GM21717 (cell line): ENCODE data around the gene ZNF613.
A peak's percentile ranks its signal among the peaks of the same experiment; 100 is the strongest.
"Not testable (repeated sequence)": the region's sequence is repeated elsewhere in the genome, so short reads cannot be mapped to it uniquely, and the experiment has no call there.

Experiments used
- ATAC-seq: cut with Tn5 transposase; IDR thresholded peaks from one replicate; pipeline ENCODE4 v1.9.1; 2021; ENCODE audit warnings: mild to moderate bottlenecking, moderate library complexity; ENCODE audit not compliant: unreplicated experiment

Gene ZNF613

DNA sequence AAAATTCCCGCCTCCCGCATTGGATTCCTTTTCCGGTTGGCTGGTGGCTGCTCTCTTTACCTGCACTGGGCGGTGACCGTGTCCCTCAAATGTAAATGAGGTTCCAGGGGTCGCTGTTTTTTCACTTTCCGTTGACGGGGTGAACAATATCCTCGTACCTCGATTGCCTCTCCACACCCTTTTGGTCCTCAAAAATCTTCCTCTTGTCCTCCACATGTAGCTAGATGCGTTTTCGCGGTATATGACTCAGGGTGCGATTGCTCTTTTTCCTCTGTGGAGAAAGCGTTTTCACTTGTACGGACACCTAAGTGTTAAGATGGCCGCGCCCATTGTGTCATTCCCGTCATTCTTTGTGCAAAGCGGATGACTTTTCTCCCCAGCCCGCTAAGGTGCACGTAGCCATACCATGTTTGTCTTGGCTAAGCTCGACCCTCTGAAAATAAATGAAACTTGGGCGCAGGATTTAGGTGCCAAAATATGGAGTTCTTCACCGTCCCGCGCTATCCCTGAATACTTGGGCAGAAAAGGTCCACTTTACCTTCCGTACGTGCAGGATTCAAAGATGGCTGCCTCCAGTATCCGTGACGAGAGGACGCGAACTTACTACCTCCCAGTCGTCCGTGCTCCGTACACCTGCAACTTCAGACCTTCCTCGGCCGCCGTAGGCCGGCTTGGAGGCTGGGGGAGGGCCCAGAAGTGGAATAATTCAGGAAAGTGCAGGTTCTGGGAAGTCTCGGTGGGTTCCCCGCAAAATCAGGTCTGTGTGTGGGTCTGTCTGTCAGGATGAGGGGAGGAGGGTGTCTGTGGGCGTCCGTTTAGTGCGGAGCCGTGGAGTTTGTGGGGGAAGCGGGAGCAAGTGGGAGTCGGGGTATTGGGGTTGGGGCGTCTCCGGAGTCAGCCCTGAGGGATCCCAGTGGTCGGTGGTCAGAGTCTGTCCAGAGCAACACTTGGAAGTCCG, at the start of gene ZNF613:
ZNF613 (plus strand) TSS at position 689 of the 958 bp plus-strand sequence. CDS start 8,749 bp downstream, outside the sequence.
- ATAC-seq, result peak; percentile 88

- ATAC-seq, result no peak
Measured at GRCh38 chr19:51882518-51882917, 44.8 kb upstream of the ZNF613 start.

GRCh38 chr19:51884713-51885112, 42.6 kb upstream of the ZNF613 start:
- no peak for ATAC-seq

GRCh38 chr19:51887522-51888498, 39.5 kb upstream of the ZNF613 start, which contains the start of gene ZNF577:
Gene ZNF577 (minus strand): TSS chr19:51887951. CDS start chr19:51880382, 7,569 bp downstream.
- ATAC-seq, result no peak

- no peak for ATAC-seq
Measured at GRCh38 chr19:51889934-51890333, 37.3 kb upstream of the ZNF613 start.

- ATAC-seq, result no peak
Measured at GRCh38 chr19:51891193-51891747, 36.0 kb upstream of the ZNF613 start.

- ATAC-seq, result no peak
Measured at GRCh38 chr19:51901860-51902259, 25.4 kb upstream of the ZNF613 start.

GRCh38 chr19:51903192-51903591, 24.1 kb upstream of the ZNF613 start:
- no peak for ATAC-seq

GRCh38 chr19:51904331-51905165, 22.7 kb upstream of the ZNF613 start, which contains the start of gene ZNF649:
Gene ZNF649 (minus strand): TSS chr19:51905017. CDS start chr19:51900107, 4,910 bp downstream.
- ATAC-seq, result peak; percentile 76

DNA sequence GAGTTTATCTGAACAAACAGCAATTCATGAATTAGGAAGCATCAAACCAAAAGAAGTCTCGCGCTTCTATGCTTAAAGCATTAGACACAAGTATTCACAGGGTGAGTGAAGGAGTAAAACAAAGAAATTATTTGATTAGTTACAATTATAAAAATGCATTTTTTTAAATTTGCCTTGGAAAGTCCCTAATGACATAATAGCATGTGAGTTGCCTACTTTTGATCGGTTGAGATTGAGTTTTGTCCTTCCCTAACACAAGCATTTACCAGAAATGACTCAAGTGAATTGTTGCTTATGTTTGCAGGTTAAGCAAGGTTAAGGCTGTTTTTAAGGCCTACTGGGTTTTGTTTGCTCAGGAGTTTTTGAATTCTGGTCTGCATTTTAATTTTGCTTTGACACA, 22.1 kb upstream of the ZNF613 start:
- no peak for ATAC-seq

GRCh38 chr19:51905639-51906038, 21.6 kb upstream of the ZNF613 start:
- ATAC-seq, result not testable (repeated sequence)

GRCh38 chr19:51906108-51906507, 21.2 kb upstream of the ZNF613 start:
- not testable (repeated sequence) for ATAC-seq

- not testable (repeated sequence) for ATAC-seq
Measured at GRCh38 chr19:51907981-51908380, 19.3 kb upstream of the ZNF613 start.

DNA sequence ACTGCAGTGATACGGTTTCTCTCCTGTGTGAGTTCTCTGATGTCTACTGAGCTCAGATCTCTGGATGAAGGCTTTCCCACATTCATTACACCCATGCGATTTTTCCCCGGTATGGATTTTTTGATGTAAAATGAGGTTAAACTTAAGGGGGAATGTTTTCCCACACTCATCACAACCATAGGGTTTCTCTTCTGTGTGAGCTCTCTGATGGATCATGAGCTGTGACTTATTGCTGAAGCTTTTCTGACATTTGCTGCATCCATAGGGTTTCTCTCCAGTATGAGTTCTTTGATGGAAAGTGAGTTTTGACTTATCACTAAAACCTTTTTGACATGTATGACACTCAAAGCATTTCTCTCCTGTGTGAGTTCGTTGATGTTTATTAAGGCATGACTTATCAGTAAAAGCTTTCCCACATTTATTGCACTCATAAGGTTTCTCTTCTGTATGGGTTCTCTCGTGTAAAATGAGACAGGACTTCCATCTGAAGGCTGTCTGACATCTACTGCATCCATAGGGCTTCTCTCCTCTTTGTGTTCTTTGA, 11.9 kb upstream of the ZNF613 start:
- ATAC-seq, result no peak

DNA sequence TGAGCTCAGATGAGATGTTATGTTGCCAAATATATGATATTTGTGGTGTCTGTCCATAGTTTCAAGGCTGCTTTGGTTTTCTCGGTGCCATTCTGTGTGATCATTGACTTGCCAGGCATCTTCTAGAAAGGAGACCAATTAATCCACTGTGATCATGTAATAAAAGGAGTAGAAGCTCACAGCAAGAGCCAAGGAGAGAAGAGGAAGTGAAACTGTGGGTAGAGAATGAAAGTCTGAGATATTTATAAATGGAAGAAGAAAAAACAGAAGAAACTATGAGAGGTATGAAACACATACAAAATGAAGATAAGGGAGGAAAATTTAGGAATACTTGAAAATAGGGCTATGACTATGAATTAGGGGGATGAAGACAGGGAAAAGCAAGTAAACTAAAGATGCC, 11.1 kb upstream of the ZNF613 start:
- no peak for ATAC-seq

- ATAC-seq, result no peak
Measured at GRCh38 chr19:51919606-51920005, 7.7 kb upstream of the ZNF613 start.

- ATAC-seq, result no peak
Measured at GRCh38 chr19:51921949-51922348, 5.3 kb upstream of the ZNF613 start.

DNA sequence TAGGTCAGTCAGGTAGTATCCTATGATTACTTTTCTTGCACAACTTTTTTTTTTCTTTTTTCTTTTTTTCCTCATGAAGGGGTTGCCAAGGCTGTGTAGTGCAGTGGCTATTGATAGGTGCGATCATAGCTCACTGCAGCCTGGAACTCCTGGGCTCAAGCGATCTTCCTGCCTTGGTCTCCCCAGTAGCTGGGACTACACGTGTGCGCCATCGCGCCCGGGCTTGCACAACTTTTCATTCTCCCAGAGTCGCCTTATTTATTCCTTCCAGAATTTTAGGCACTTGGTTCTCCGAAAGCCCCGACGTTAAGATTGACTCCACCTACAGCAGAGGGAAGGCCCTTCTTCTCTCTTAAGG, 867 bp upstream of the ZNF613 start:
- no peak for ATAC-seq

GRCh38 chr19:51927859-51928258, 587 bp downstream of the ZNF613 start:
- ATAC-seq, result no peak

DNA sequence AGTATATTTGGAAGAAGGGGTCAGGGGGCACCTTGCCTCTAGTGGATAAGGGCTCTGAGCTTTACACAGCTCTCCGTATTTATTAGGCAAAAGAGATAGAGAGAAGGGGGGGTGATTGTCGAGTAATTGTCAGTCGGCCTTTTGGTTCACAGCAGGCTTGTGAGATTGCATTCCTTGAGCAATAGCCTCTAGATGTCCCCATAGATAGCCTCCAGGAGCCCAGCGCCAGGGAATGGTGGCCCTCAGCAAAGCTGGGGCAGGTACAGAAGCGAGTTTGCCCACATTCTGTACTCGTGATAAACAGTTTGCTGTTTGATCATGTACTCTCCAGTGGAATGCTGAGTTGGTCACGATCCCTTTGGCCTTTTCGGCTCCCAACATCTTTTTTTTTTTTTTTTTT, 4.6 kb downstream of the ZNF613 start:
- no peak for ATAC-seq
